GM12873 (cell line): ENCODE measurements around the gene SCYL2.

ENCODE experiments used
- CTCF ChIP-seq: IDR thresholded peaks from 2 replicates; pipeline ENCODE4 v1.5.1; 2012; ENCODE audit warnings: low read depth, mild to moderate bottlenecking, moderate library complexity, low read length, control low read depth; ENCODE audit not compliant: insufficient read depth; ENCODE audit errors: missing control alignments

The SCYL2 gene

GRCh38 chr12:100337727-100338126, 70.8 kb downstream of the SCYL2 start:
- no peak for TF ChIP-seq CTCF

GRCh38 chr12:100339071-100339470, 72.1 kb downstream of the SCYL2 start:
- no peak for TF ChIP-seq CTCF

- no peak for TF ChIP-seq CTCF
These were observed 78.2 kb downstream of the SCYL2 start for GRCh38 chr12:100345020-100345767.

- no peak for TF ChIP-seq CTCF
These were observed 79.7 kb downstream of the SCYL2 start for GRCh38 chr12:100346660-100347059.

GRCh38 chr12:100348657-100349454, 81.9 kb downstream of the SCYL2 start:
- no peak for TF ChIP-seq CTCF

- no peak for TF ChIP-seq CTCF
These were observed 89.8 kb downstream of the SCYL2 start, which contains the start of gene SLC17A8 for GRCh38 chr12:100356644-100357223. TSS of gene SLC17A8 (plus strand) at chr12:100357074. CDS start at chr12:100357392, 318 bp downstream.

GRCh38 chr12:100359248-100359647, 92.3 kb downstream of the SCYL2 start:
- TF ChIP-seq CTCF: no peak
